22Rv1 (cell line): ENCODE data around the gene PMVK.

Experiments
- ZFX ChIP-seq: fragments of 450-650 bp; IDR thresholded peaks from 2 replicates; pipeline ENCODE4 v1.6.1; 2017; ENCODE audit warnings: antibody characterized with exemption, borderline replicate concordance
- TF ChIP-seq, protein P1 (sequence below): fragments of 450-650 bp; IDR thresholded peaks from 2 replicates; pipeline ENCODE4 v1.5.1; 2017; ENCODE audit warnings: mild to moderate bottlenecking

DNA sequence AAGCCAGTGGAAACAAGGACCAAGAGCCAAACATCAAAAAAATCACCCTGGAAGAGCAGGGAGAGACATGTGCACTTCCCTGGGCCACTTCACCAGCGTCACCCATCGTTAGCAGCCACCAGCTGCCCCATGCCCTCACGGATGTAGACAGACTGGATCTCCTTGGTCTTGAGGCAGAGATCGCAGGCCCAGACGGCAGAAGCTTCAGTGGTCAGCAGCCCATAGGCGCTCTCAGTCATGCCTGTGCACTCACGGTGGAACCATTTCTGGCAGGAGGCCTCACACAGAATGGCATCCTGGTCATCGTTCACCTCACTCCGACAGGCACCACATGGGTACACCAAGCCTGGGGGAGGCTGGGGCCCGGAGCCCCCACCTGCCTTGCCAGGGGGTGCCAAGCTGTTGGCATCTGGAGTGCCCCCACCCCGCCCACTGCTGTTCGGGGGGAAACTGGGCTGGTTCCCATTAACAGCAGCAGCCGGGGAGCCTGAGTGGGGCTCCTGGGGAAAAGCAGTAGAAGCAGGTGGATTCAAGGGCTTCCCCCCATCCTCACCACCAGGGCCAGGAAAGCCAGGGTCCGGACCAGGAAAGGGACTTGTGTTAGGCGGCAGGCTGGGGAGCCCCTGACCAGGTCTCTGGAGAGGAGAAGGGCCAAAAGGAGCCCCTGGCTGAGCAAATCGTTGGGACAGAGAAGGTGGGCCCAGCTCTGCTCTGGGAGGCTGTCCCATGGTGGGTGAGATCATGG lies 22.3 kb upstream of the PMVK start:
- TF ChIP-seq, protein P1, sequence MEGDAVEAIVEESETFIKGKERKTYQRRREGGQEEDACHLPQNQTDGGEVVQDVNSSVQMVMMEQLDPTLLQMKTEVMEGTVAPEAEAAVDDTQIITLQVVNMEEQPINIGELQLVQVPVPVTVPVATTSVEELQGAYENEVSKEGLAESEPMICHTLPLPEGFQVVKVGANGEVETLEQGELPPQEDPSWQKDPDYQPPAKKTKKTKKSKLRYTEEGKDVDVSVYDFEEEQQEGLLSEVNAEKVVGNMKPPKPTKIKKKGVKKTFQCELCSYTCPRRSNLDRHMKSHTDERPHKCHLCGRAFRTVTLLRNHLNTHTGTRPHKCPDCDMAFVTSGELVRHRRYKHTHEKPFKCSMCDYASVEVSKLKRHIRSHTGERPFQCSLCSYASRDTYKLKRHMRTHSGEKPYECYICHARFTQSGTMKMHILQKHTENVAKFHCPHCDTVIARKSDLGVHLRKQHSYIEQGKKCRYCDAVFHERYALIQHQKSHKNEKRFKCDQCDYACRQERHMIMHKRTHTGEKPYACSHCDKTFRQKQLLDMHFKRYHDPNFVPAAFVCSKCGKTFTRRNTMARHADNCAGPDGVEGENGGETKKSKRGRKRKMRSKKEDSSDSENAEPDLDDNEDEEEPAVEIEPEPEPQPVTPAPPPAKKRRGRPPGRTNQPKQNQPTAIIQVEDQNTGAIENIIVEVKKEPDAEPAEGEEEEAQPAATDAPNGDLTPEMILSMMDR = no peak
- TF ChIP-seq ZFX = no peak
